Mucosa of descending colon (tissue), 3 donors: Measurements from ENCODE around the gene ASTN2. TPM values are rescaled to one million over a fixed set of nuclear protein-coding genes. Genes with fewer than 3 reads are reported as not detected.

Source experiments
- ATAC-seq: fragments of 200-7000 bp; cut with Tn5 transposase; one replicate; pipeline ENCODE4 v1.9.1; 2020; ENCODE audit warnings: mild to moderate bottlenecking, moderate library complexity
- DNase-seq, 3 donors: peaks; one replicate each; pipeline ENCODE4 v3.0.0-alpha.2; 2020
- H3K36me3 ChIP-seq: fragments of 200-600 bp; one replicate; pipeline ENCODE4 v1.8.0; 2021; ENCODE audit warnings: low read depth, mild to moderate bottlenecking
- H3K4me1 ChIP-seq: fragments of 200-600 bp; one replicate; pipeline ENCODE4 v1.8.0; 2021; ENCODE audit warnings: low read depth, mild to moderate bottlenecking
- H3K4me3 ChIP-seq: fragments of 200-600 bp; one replicate; pipeline ENCODE4 v1.8.0; 2021; ENCODE audit warnings: mild to moderate bottlenecking
- H3K9me3 ChIP-seq: fragments of 200-600 bp; one replicate; pipeline ENCODE4 v1.8.0; 2021; ENCODE audit warnings: mild to moderate bottlenecking
- CTCF ChIP-seq: fragments of 200-600 bp; IDR thresholded peaks from one replicate; pipeline ENCODE4 v1.8.0; 2022; ENCODE audit warnings: antibody characterized with exemption, mild to moderate bottlenecking
- intact Hi-C, 2 donors: fragments of 100-400 bp; cut with DNase I in 1 of 2; cut with micrococcal nuclease in 1 of 2; formaldehyde crosslinking; loops; one replicate each; pipeline versions ENCODE4 v1.11.0 to v1.11.1; 2022; cut with DNase I, micrococcal nuclease
- total RNA-seq, 3 donors: library from RNA; stranded (reverse); fragmentation: NEBNext Ultra II Directional in 2 of 3; extraction: Animal tissue kit (Norgen Biotek cat#: 25700) in 2 of 3; gene quantifications; one replicate each; pipeline versions ENCODE4 v1.2.1 to v1.2.4, GENCODE V29; 2021 to 2023
- donor health status: DM: no; HTN: no; CAD: no; lungs with moderate emphysema.
- donor health status: DM: no; HTN: no; CAD: no.
- donor health status: DM: no; HTN: yes; CAD: no.

Gene ASTN2
- total RNA-seq, 3 donors from 2014 or later, result 3.5 to 6.1 (median 5.4) TPM

GRCh38 chr9:117075636-117076035 lies 339.2 kb downstream of the ASTN2 start:
- intact Hi-C loops, result no loop called here
- no peak for TF ChIP-seq CTCF
- no peak for ATAC-seq

GRCh38 chr9:117074784-117075520 lies 339.9 kb downstream of the ASTN2 start:
- no peak for DNase-seq
- no peaks in the 10 kb centered on the region for H3K9me3 ChIP-seq
- no peaks in the 10 kb centered on the region for H3K4me1 ChIP-seq
- no peak overlapping the region for H3K4me3 ChIP-seq
- no peak for TF ChIP-seq CTCF
- intact Hi-C loops, result no loop called here
- H3K36me3 ChIP-seq, result no peaks in the 10 kb centered on the region
- no peak for ATAC-seq

More at GRCh38 chr9:117075636-117076035, 339.2 kb downstream of the ASTN2 start:
- Histone ChIP-seq H3K4me3 (no peak overlapping the region), H3K4me1 (no peaks in the 10 kb centered on the region), H3K36me3 (no peaks in the 10 kb centered on the region), H3K9me3 (no peaks in the 10 kb centered on the region)
- no peak for DNase-seq

- intact Hi-C loops, result no loop called here
- H3K9me3 ChIP-seq, result no peaks in the 10 kb centered on the region
- DNase-seq (no peak), ATAC-seq (no peak)
- no peaks in the 10 kb centered on the region for H3K36me3 ChIP-seq
- no peak overlapping the region for H3K4me3 ChIP-seq
- no peak for TF ChIP-seq CTCF
- no peaks in the 10 kb centered on the region for H3K4me1 ChIP-seq
Observed at GRCh38 chr9:117074342-117074662, 340.6 kb downstream of the ASTN2 start.

- no peaks in the 10 kb centered on the region for H3K36me3 ChIP-seq
- DNase-seq (no peak), ATAC-seq (no peak)
- H3K9me3 ChIP-seq, result no peaks in the 10 kb centered on the region
- TF ChIP-seq CTCF, result no peak
- H3K4me1 ChIP-seq, result no peaks in the 10 kb centered on the region
- intact Hi-C loops, result no loop called here
- H3K4me3 ChIP-seq, result no peak overlapping the region
Observed at GRCh38 chr9:117073539-117074341, 341.1 kb downstream of the ASTN2 start.

- H3K4me3 ChIP-seq, result no peak overlapping the region
- no peak for TF ChIP-seq CTCF
- ATAC-seq (no peak), DNase-seq (no peak)
- no peaks in the 10 kb centered on the region for H3K9me3 ChIP-seq
- H3K36me3 ChIP-seq, result no peaks in the 10 kb centered on the region
- intact Hi-C loops, result no loop called here
- H3K4me1 ChIP-seq, result no peaks in the 10 kb centered on the region
Observed at GRCh38 chr9:117073071-117073470, 341.8 kb downstream of the ASTN2 start.
